Esophagus muscularis mucosa (tissue), 4 donors: ENCODE results near the gene LHFPL2. TPM values are rescaled to one million over a fixed set of nuclear protein-coding genes. Genes with fewer than 3 reads are reported as not detected.
A peak's percentile ranks its signal among the peaks of the same experiment; 100 is the strongest.

Experiments used
- DNase-seq: peaks from one replicate; pipeline ENCODE4 v3.0.0-alpha.2; 2017; ENCODE audit errors: extremely low spot score
- H3K27ac ChIP-seq, 4 donors: fragments of 200-600 bp; sonication (generic); replicated peaks in 1 of 4; 1 replicate in 3 of 4; 2 replicates in 1 of 4; pipeline ENCODE4 v1.5.1; 2016 to 2019; ENCODE audit warnings: mild to moderate bottlenecking in 1 of 4
- H3K27me3 ChIP-seq, 4 donors: fragments of 200-600 bp; sonication (generic); one replicate each; pipeline versions ENCODE4 v1.5.1 to v1.6.0; 2016 to 2019
- H3K36me3 ChIP-seq, 4 donors: fragments of 200-600 bp; sonication (generic); one replicate each; pipeline ENCODE4 v1.5.1; 2016 to 2019
- H3K4me1 ChIP-seq, 4 donors: fragments of 200-600 bp; sonication (generic); one replicate each; pipeline ENCODE4 v1.5.1; 2016 to 2019
- H3K4me3 ChIP-seq, 4 donors: fragments of 200-600 bp; sonication (generic); 1 replicate in 2 of 4; 2 replicates in 2 of 4; pipeline ENCODE4 v1.5.1; 2016 to 2019; ENCODE audit warnings: mild to moderate bottlenecking in 4 of 4, moderate library complexity in 1 of 4
- H3K9me3 ChIP-seq, 4 donors: fragments of 200-600 bp; sonication (generic); 1 replicate in 3 of 4; 2 replicates in 1 of 4; pipeline ENCODE4 v1.5.1; 2016 to 2019
- CTCF ChIP-seq, 3 experiments: fragments of 200-600 bp in 2 of 3; fragments of 450-650 bp in 1 of 3; sonication (generic) in 2 of 3; IDR thresholded peaks; one replicate each; pipeline ENCODE4 v1.5.1; 2017 to 2019; ENCODE audit warnings: antibody characterized with exemption in 3 of 3, mild to moderate bottlenecking in 2 of 3, moderate library complexity in 1 of 3
- EP300 ChIP-seq: sonication (generic); formaldehyde crosslinking; IDR thresholded peaks from one replicate; pipeline ENCODE4 v1.6.1; 2017; ENCODE audit warnings: antibody characterized with exemption
- POLR2A ChIP-seq: fragments of 450-650 bp; IDR thresholded peaks from one replicate; pipeline ENCODE4 v1.6.1; 2017; ENCODE audit warnings: antibody characterized with exemption, moderate library complexity, mild to moderate bottlenecking, low read depth
- POLR2AphosphoS5 ChIP-seq, 2 donors: sonication (generic); formaldehyde crosslinking; IDR thresholded peaks; one replicate each; pipeline ENCODE4 v1.6.1; 2017; ENCODE audit warnings: antibody characterized with exemption in 2 of 2
- WGBS: methylation state at CpG from one replicate; pipeline ENCODE4 v1.1.5; 2018; 5-methylcytosine and 5-hydroxymethylcytosine counted together
- intact Hi-C: fragments of 100-400 bp; cut with DNase I; formaldehyde crosslinking; loops from one replicate; pipeline ENCODE4 v1.15.1; 2023
- total RNA-seq, 4 donors: library from RNA; depleted of rRNA; stranded (reverse); fragments of >200 nt; gene quantifications; one replicate each; pipeline versions ENCODE4 v1.1.0 to v1.2.1, GENCODE V29; 2016

The LHFPL2 gene
- total RNA-seq, 4 donors from 2014 or later = 24.1 to 40.9 (median 28.1) TPM

GRCh38 chr5:78508186-78508765 is 140.3 kb downstream of the LHFPL2 start:
- no peak for DNase-seq
- Histone ChIP-seq H3K36me3 (no peaks in the 10 kb centered on the region), H3K27ac (peak overlapping the region; percentile 72 to 80 (median 76)), H3K4me1 (peaks cover 56 to 99% (median 91%) of the 10 kb centered on the region in 4 donors), H3K4me3 (peak overlapping the region; percentile 51 to 56 (median 54)), H3K27me3 (no peaks in the 10 kb centered on the region), H3K9me3 (no peaks in the 10 kb centered on the region)
- intact Hi-C loops = no loop called here
- no peak for TF ChIP-seq EP300
- TF ChIP-seq CTCF (IDR thresholded peaks at IDR 0.05) = no peak
- TF ChIP-seq POLR2A = no peak
- 50% methylated on average over 3 of the region's 3 CpGs for WGBS

GRCh38 chr5:78507531-78507930 is 141.0 kb downstream of the LHFPL2 start:
- H3K27ac ChIP-seq = peak overlapping the region; percentile 76 to 81 (median 78)
- H3K4me1 ChIP-seq = peaks cover 59 to 100% (median 97%) of the 10 kb centered on the region in 4 donors
- TF ChIP-seq CTCF (IDR thresholded peaks at IDR 0.05) = no peak
- TF ChIP-seq POLR2AphosphoS5 (IDR thresholded peaks at IDR 0.05) = no peak
- TF ChIP-seq POLR2A = no peak
- no peak for TF ChIP-seq EP300
- 53% methylated on average over 2 of the region's 2 CpGs for WGBS
- peak overlapping the region in 2 of 4 donors; percentile 53 to 56 for H3K4me3 ChIP-seq
- H3K27me3 ChIP-seq = no peaks in the 10 kb centered on the region
- no peak for DNase-seq
- no peaks in the 10 kb centered on the region for H3K9me3 ChIP-seq
- intact Hi-C loops = no loop called here
- H3K36me3 ChIP-seq = no peaks in the 10 kb centered on the region

GRCh38 chr5:78506261-78507024 is 142.1 kb downstream of the LHFPL2 start:
- intact Hi-C loops = no loop called here

GRCh38 chr5:78505860-78506259 is 142.7 kb downstream of the LHFPL2 start:
- peak overlapping the region; percentile 76 to 81 (median 80) for H3K27ac ChIP-seq
- H3K4me1 ChIP-seq = peaks cover 55 to 98% (median 97%) of the 10 kb centered on the region in 4 donors
- H3K9me3 ChIP-seq = no peaks in the 10 kb centered on the region
- H3K36me3 ChIP-seq = no peaks in the 10 kb centered on the region
- DNase-seq = no peak
- no peak for TF ChIP-seq POLR2A
- no peak for TF ChIP-seq POLR2AphosphoS5 (IDR thresholded peaks at IDR 0.05)
- TF ChIP-seq CTCF (IDR thresholded peaks at IDR 0.05) = no peak
- TF ChIP-seq EP300 = no peak
- 27% methylated on average over 2 of the region's 2 CpGs for WGBS
- intact Hi-C loops = no loop called here
- H3K27me3 ChIP-seq = no peaks in the 10 kb centered on the region
- H3K4me3 ChIP-seq = no peak overlapping the region

More at GRCh38 chr5:78506261-78507024, 142.1 kb downstream of the LHFPL2 start:
- WGBS = 26% methylated on average over 2 of the region's 2 CpGs
- no peak for TF ChIP-seq EP300
- TF ChIP-seq CTCF (IDR thresholded peaks at IDR 0.05) = no peak
- TF ChIP-seq POLR2A = no peak
- TF ChIP-seq POLR2AphosphoS5 (IDR thresholded peaks at IDR 0.05) = no peak
- Histone ChIP-seq H3K27me3 (no peaks in the 10 kb centered on the region), H3K4me1 (peaks cover 59 to 100% (median 99%) of the 10 kb centered on the region in 4 donors), H3K27ac (peak overlapping the region; percentile 76 to 81 (median 80)), H3K4me3 (peak overlapping the region in 1 of 4 donors; percentile 6), H3K9me3 (no peaks in the 10 kb centered on the region), H3K36me3 (no peaks in the 10 kb centered on the region)
- no peak for DNase-seq
